Astrocyte (in vitro differentiated cells and primary cell): ENCODE results near the gene USP9X. TPM values are rescaled to one million over a fixed set of nuclear protein-coding genes. Genes with fewer than 3 reads are reported as not detected.

Experiments
- DNase-seq: peaks from one replicate; pipeline ENCODE4 v3.0.0-alpha.2; 2010; ENCODE audit warnings: low read depth
- FAIRE-seq: peaks from 2 replicates; lab custom pipeline; 2011; peaks lifted over from hg19 to GRCh38; lab: Jason Lieb, UNC
- H2AFZ ChIP-seq: 2 replicates; pipeline ENCODE4 v1.6.0; 2012; ENCODE audit warnings: low read depth, low read length, inconsistent platforms
- H3K27ac ChIP-seq: 2 replicates; pipeline ENCODE4 v1.5.1; 2011; ENCODE audit warnings: low read depth, low read length, inconsistent platforms
- H3K27me3 ChIP-seq: 2 replicates; pipeline ENCODE4 v1.6.0; 2011; ENCODE audit warnings: low read length, inconsistent platforms; ENCODE audit not compliant: insufficient read depth
- H3K36me3 ChIP-seq: 2 replicates; pipeline ENCODE4 v1.5.1; 2011; ENCODE audit warnings: low read length, inconsistent platforms; ENCODE audit not compliant: insufficient read depth
- H3K4me1 ChIP-seq: 2 replicates; pipeline ENCODE4 v1.5.1; 2011; ENCODE audit warnings: low read length, inconsistent platforms; ENCODE audit not compliant: insufficient read depth
- H3K4me2 ChIP-seq: 2 replicates; pipeline ENCODE4 v1.6.0; 2012; ENCODE audit warnings: low read length, inconsistent platforms
- H3K4me3 ChIP-seq: 2 replicates; pipeline ENCODE4 v1.5.1; 2011; ENCODE audit warnings: low read depth, mild to moderate bottlenecking, low read length, inconsistent platforms; ENCODE audit not compliant: insufficient read depth
- H3K79me2 ChIP-seq: 2 replicates; pipeline ENCODE4 v1.6.0; 2012; ENCODE audit warnings: mild to moderate bottlenecking, low read length, inconsistent platforms; ENCODE audit not compliant: insufficient read depth
- H3K9ac ChIP-seq: 2 replicates; pipeline ENCODE4 v1.6.0; 2012; ENCODE audit warnings: mild to moderate bottlenecking, low read length, inconsistent platforms
- H3K9me3 ChIP-seq: 2 replicates; pipeline ENCODE4 v1.5.1; 2012; ENCODE audit warnings: low read depth, mild to moderate bottlenecking, low read length, inconsistent platforms; ENCODE audit not compliant: insufficient read depth
- H4K20me1 ChIP-seq: 2 replicates; pipeline ENCODE4 v1.6.0; 2012; ENCODE audit warnings: low read length, inconsistent platforms; ENCODE audit not compliant: insufficient read depth
- H3K27ac Mint-ChIP-seq: one replicate; pipeline ENCODE4 v1.8.0; 2021; ENCODE audit warnings: mild to moderate bottlenecking, mixed read lengths; ENCODE audit not compliant: unreplicated experiment
- H3K27me3 Mint-ChIP-seq: one replicate; pipeline ENCODE4 v1.8.0; 2021; ENCODE audit warnings: low read depth, mixed read lengths; ENCODE audit not compliant: unreplicated experiment
- H3K36me3 Mint-ChIP-seq: one replicate; pipeline ENCODE4 v1.8.0; 2021; ENCODE audit warnings: low read depth, mixed read lengths; ENCODE audit not compliant: unreplicated experiment
- H3K4me1 Mint-ChIP-seq: one replicate; pipeline ENCODE4 v1.8.0; 2021; ENCODE audit warnings: low read depth, mixed read lengths; ENCODE audit not compliant: unreplicated experiment
- H3K4me3 Mint-ChIP-seq: one replicate; pipeline ENCODE4 v1.8.0; 2021; ENCODE audit warnings: mild to moderate bottlenecking, moderate library complexity, mixed read lengths; ENCODE audit not compliant: unreplicated experiment
- H3K9me3 Mint-ChIP-seq: one replicate; pipeline ENCODE4 v1.8.0; 2021; ENCODE audit warnings: mild to moderate bottlenecking, mixed read lengths; ENCODE audit not compliant: unreplicated experiment
- EZH2 ChIP-seq: IDR thresholded peaks from 2 replicates; pipeline ENCODE4 v1.6.1; 2012; ENCODE audit warnings: mild to moderate bottlenecking, low read length, inconsistent platforms; ENCODE audit not compliant: insufficient read depth
- total RNA-seq: library from RNA; stranded (reverse); gene quantifications from 2 replicates; pipeline ENCODE4 v1.2.1, GENCODE V29; 2021
- TF ChIP-seq, protein P1 (sequence below): IDR thresholded peaks from 2 replicates; pipeline ENCODE4 v1.5.1; 2011; ENCODE audit warnings: low read depth, mild to moderate bottlenecking, inconsistent platforms, low read length, moderate library complexity; ENCODE audit not compliant: insufficient read depth

The USP9X gene
- total RNA-seq, 1 donor from 2014 or later: 112 TPM

DNA sequence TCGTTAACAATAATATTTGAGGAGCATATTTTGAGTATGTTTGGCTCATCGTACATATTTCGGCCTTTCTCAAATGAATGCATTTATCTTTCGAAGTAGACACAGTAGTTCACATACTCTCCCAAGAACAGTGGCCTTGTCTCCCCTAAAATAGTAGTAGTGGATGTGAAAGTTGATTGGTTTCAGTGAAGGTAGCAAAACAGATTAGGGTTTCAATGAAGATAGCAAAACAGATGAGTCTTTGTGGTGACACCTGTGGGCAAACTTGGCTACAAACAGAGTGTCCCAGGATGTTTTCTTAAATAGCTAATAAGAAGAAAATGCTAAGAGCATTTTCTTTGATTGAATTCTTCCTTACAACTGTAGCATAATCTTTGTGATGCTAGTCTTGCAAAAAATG lies 67.0 kb downstream of the USP9X start:
- H3K4me2 ChIP-seq: no peak overlapping the region
- FAIRE-seq: peak; percentile 49
- no peaks in the 10 kb centered on the region for H3K27me3 ChIP-seq
- no peaks in the 10 kb centered on the region for H3K9me3 Mint-ChIP-seq
- peaks cover 18% of the 10 kb centered on the region for H3K4me1 Mint-ChIP-seq
- H3K9ac ChIP-seq: no peak overlapping the region
- no peak overlapping the region for H2AFZ ChIP-seq
- peaks cover under 1% of the 10 kb centered on the region for H4K20me1 ChIP-seq
- H3K4me3 Mint-ChIP-seq: no peak overlapping the region
- peaks cover 41% of the 10 kb centered on the region for H3K36me3 ChIP-seq
- no peak overlapping the region for H3K27ac Mint-ChIP-seq
- no peak overlapping the region for H3K27ac ChIP-seq
- H3K27me3 Mint-ChIP-seq: no peaks in the 10 kb centered on the region
- H3K79me2 ChIP-seq: peaks cover 6% of the 10 kb centered on the region
- DNase-seq: no peak
- no peak for TF ChIP-seq EZH2
- TF ChIP-seq, protein P1, sequence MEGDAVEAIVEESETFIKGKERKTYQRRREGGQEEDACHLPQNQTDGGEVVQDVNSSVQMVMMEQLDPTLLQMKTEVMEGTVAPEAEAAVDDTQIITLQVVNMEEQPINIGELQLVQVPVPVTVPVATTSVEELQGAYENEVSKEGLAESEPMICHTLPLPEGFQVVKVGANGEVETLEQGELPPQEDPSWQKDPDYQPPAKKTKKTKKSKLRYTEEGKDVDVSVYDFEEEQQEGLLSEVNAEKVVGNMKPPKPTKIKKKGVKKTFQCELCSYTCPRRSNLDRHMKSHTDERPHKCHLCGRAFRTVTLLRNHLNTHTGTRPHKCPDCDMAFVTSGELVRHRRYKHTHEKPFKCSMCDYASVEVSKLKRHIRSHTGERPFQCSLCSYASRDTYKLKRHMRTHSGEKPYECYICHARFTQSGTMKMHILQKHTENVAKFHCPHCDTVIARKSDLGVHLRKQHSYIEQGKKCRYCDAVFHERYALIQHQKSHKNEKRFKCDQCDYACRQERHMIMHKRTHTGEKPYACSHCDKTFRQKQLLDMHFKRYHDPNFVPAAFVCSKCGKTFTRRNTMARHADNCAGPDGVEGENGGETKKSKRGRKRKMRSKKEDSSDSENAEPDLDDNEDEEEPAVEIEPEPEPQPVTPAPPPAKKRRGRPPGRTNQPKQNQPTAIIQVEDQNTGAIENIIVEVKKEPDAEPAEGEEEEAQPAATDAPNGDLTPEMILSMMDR: no peak
- H3K4me3 ChIP-seq: no peak overlapping the region
- H3K36me3 Mint-ChIP-seq: peaks cover 11% of the 10 kb centered on the region
- H3K4me1 ChIP-seq: peaks cover 9% of the 10 kb centered on the region
- H3K9me3 ChIP-seq: no peaks in the 10 kb centered on the region

DNA sequence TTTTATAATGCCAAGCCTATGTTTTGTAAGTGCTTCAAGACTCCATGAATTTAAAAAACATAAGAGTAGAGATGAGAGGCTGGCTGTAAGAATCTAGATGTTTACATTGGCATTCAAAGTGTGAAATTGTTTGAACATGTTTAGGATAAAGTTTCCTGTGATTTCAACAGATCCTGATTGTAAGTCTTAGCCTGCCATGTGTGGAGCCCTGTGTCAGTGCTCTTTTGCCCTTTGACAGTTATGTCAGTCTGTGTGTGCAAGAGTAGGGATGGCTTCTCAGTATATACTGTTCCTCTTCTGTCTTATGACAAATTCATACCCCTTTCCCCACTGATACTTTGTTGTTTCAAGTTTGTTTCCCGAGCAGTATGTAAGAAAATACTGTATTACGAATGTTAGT lies 68.2 kb downstream of the USP9X start:
- H3K36me3 Mint-ChIP-seq: peaks cover 8% of the 10 kb centered on the region
- H2AFZ ChIP-seq: no peak overlapping the region
- FAIRE-seq (peak; percentile 89), DNase-seq (no peak)
- H3K36me3 ChIP-seq: peaks cover 36% of the 10 kb centered on the region
- H3K27me3 Mint-ChIP-seq: no peaks in the 10 kb centered on the region
- no peak overlapping the region for H3K27ac ChIP-seq
- no peak overlapping the region for H3K4me3 ChIP-seq
- no peaks in the 10 kb centered on the region for H3K9me3 Mint-ChIP-seq
- no peaks in the 10 kb centered on the region for H3K27me3 ChIP-seq
- H3K9ac ChIP-seq: no peak overlapping the region
- peaks cover under 1% of the 10 kb centered on the region for H3K4me1 ChIP-seq
- H3K4me2 ChIP-seq: no peak overlapping the region
- no peaks in the 10 kb centered on the region for H3K79me2 ChIP-seq
- peaks cover 5% of the 10 kb centered on the region for H4K20me1 ChIP-seq
- H3K27ac Mint-ChIP-seq: peak overlapping the region; percentile 41
- no peak overlapping the region for H3K4me3 Mint-ChIP-seq
- H3K9me3 ChIP-seq: no peaks in the 10 kb centered on the region
- TF ChIP-seq, protein P1: no peak
- TF ChIP-seq EZH2: no peak
- peaks cover 14% of the 10 kb centered on the region for H3K4me1 Mint-ChIP-seq

DNA sequence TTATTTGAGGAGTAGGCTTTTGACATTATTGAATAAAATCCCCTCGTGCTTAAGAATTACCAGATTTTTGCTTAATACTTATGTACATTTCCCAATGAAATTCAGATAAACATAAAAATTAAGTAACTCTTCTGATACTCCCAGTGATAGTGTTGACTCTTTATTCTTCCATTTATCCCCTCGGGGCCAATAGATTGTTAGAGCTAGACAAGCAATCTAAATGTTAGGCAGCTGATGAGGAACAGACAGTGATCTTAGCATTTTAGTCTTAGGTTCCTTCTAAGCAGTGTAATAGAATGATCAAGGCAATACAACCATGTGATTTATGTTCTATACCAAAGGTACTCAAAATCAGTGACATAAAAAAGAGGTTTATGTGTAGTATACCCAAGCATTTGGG lies 68.7 kb downstream of the USP9X start:
- Mint-ChIP-seq H3K4me1 (peaks cover 10% of the 10 kb centered on the region), H3K9me3 (no peaks in the 10 kb centered on the region), H3K4me3 (no peak overlapping the region), H3K27ac (no peak overlapping the region), H3K27me3 (no peaks in the 10 kb centered on the region), H3K36me3 (peaks cover 5% of the 10 kb centered on the region)
- Histone ChIP-seq H3K79me2 (no peaks in the 10 kb centered on the region), H2AFZ (no peak overlapping the region), H3K4me2 (no peak overlapping the region), H3K4me3 (no peak overlapping the region), H3K9me3 (no peaks in the 10 kb centered on the region), H3K4me1 (no peaks in the 10 kb centered on the region), H3K27ac (no peak overlapping the region), H3K9ac (no peak overlapping the region), H3K36me3 (peaks cover 36% of the 10 kb centered on the region), H3K27me3 (no peaks in the 10 kb centered on the region), H4K20me1 (peaks cover 5% of the 10 kb centered on the region)
- FAIRE-seq (no peak), DNase-seq (no peak)
- TF ChIP-seq EZH2: no peak
- TF ChIP-seq, protein P1: no peak
